Kidney epithelial cell (primary cell): ENCODE results near the gene HSD11B1L. TPM values are rescaled to one million over a fixed set of nuclear protein-coding genes. Genes with fewer than 3 reads are reported as not detected.

ENCODE experiments used
- DNase-seq: peaks from one replicate; pipeline ENCODE4 v3.0.0-alpha.2; 2010; ENCODE audit warnings: low read depth
- H3K27me3 ChIP-seq: 2 replicates; pipeline ENCODE4 v1.6.0; 2011; ENCODE audit warnings: low read length; ENCODE audit not compliant: control insufficient read depth, insufficient read depth
- H3K36me3 ChIP-seq: 2 replicates; pipeline ENCODE4 v1.5.1; 2011; ENCODE audit warnings: low read length; ENCODE audit not compliant: control insufficient read depth, insufficient read depth
- H3K4me3 ChIP-seq: 2 replicates; pipeline ENCODE4 v1.5.1; 2011; ENCODE audit warnings: low read depth, mild to moderate bottlenecking, control low read depth, low read length
- total RNA-seq: library from RNA; depleted of rRNA; stranded (reverse); fragments of >200 nt; gene quantifications from 2 replicates; pipeline ENCODE4 v1.2.3, GENCODE V29; 2015
- TF ChIP-seq, protein P1 (sequence below): IDR thresholded peaks from 2 replicates; pipeline ENCODE4 v1.5.1; 2011; ENCODE audit warnings: mild to moderate bottlenecking, moderate library complexity, low read length, control low read depth, inconsistent platforms; ENCODE audit not compliant: insufficient read depth, poor library complexity, severe bottlenecking

HSD11B1L gene
- total RNA-seq, 1 donor from 2014 or later: 7.4 TPM

DNA sequence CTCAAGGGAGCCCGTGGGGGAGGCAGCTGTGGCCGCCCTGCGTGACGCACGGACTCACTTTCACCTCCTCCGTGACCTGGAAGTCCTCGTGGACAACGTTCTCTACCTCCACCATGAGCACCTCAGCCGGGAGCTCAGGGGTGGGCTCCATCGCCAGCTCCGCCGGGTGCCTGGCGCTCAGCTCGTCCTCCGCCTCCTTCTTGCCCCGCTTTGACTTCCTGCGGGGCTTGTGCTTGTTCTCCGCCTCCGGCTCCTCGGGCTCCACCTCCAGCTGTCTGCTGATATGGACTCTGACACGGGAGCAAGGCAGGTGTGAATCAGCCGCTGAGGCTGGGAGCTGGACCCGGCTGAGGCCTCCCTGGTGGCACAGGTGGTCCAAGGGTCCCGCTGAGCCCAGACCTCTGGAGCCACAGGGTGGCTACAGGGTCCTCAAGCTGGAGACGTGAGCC, 30.9 kb downstream of the HSD11B1L start:
- H3K36me3 ChIP-seq: no peaks in the 10 kb centered on the region
- TF ChIP-seq, protein P1, sequence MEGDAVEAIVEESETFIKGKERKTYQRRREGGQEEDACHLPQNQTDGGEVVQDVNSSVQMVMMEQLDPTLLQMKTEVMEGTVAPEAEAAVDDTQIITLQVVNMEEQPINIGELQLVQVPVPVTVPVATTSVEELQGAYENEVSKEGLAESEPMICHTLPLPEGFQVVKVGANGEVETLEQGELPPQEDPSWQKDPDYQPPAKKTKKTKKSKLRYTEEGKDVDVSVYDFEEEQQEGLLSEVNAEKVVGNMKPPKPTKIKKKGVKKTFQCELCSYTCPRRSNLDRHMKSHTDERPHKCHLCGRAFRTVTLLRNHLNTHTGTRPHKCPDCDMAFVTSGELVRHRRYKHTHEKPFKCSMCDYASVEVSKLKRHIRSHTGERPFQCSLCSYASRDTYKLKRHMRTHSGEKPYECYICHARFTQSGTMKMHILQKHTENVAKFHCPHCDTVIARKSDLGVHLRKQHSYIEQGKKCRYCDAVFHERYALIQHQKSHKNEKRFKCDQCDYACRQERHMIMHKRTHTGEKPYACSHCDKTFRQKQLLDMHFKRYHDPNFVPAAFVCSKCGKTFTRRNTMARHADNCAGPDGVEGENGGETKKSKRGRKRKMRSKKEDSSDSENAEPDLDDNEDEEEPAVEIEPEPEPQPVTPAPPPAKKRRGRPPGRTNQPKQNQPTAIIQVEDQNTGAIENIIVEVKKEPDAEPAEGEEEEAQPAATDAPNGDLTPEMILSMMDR: no peak
- no peak for DNase-seq

DNA sequence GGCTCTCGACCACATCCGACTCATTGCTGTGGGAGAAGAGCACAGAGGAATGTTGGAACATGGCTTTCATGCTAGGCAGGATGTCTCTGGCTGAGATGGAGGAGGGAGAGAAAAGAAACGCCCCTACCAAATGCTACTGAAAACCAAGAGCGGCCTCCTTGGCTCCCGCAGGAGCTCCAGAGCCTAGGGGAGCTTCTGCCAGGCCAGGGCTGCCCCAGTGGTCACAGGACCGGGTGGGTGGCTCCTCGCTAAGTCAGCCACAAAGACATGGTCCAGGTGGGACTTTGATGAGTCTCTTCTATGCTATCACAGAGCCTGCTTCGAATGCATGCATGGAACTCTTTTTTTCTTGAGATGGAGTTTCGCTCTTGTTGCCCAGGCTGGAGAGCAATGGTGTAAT, 32.4 kb downstream of the HSD11B1L start:
- TF ChIP-seq, protein P1: no peak
- no peak for DNase-seq
- Histone ChIP-seq H3K27me3 (no peaks in the 10 kb centered on the region), H3K36me3 (no peaks in the 10 kb centered on the region), H3K4me3 (no peak overlapping the region)

More for the DNA sequence above, 30.9 kb downstream of the HSD11B1L start:
- H3K4me3 ChIP-seq: no peak overlapping the region
- no peaks in the 10 kb centered on the region for H3K27me3 ChIP-seq

DNA sequence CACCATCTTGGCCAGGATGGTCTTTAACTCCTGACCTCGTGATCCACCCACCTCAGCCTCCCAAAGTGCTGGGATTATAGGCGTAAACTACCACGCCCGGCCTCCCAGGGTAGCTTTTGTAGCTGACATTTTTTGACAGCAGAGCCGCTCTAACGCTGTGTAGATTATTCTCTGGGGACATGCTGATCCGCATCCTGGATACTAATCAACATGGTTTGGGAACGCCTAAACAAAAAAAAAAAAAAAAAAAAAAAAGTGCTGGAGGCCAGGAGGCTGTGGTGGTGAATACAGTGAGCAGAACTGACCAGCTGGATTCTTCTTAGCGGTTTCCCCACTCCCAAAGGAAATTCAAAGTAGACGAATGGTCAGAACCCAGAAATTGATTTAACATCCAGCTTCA, 34.0 kb downstream of the HSD11B1L start:
- Histone ChIP-seq H3K27me3 (no peaks in the 10 kb centered on the region), H3K4me3 (no peak overlapping the region), H3K36me3 (no peaks in the 10 kb centered on the region)
- TF ChIP-seq, protein P1: no peak
- no peak for DNase-seq

DNA sequence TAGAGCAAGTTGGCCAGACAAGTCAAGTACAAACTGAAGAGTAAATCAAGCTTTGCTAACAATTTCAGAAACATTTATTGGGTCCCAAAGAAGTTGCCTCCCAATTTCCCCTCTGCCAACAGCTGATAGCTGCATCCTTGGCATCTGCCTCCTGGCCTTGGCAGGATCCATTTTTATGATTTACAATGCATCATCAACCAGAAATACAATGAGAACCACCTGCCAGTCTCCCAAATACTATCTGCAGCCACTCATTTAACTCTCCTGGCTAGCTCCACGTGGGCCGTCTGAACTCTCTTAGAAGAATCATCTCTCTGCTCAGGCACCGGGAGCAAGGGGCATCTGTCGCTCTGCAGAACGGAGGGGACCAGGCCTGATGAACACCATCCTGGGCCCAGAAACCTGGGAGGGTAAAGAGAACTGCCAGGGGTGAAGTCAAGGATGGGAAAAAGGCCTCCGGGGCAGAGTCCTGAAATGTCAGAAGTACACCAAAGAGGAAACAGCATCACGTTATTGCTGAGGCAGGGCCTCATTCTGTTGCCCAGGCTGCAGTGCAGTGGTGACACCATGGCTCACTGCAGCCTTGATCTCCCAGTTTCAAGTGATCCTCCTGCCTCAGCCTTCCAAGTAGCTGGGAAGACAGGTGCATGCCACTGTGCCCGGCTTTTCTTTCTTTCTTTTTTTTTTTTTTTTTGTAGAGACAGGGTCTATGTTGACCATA, 36.5 kb downstream of the HSD11B1L start:
- TF ChIP-seq, protein P1: no peak
- H3K36me3 ChIP-seq: no peaks in the 10 kb centered on the region
- no peak overlapping the region for H3K4me3 ChIP-seq
- H3K27me3 ChIP-seq: no peaks in the 10 kb centered on the region
- no peak for DNase-seq

DNA sequence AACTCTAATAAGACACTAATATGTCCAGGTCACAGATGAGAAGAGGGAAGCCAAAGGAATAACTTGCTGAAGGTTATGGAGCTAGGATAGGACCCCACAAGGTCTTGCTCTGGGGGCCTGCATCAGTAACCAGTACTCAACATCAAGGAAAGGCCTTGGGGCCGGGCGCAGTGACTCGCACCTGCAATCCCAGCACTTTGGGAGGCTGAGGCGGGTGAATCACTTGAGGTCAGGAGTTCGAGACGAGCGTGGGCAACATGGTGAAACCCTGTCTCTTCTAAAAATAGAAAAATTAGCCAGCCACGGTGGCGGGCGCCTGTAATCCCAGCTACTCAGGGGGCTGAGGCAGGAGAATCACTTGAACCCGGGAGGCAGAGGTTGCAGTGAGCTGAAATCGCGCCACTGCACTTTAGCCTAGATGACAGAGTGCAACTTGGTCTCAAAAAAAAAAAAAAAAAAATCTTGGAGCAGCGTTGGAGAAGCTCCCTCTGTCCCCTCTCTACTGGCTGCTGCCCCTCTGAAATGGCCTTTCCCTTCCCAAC, 37.3 kb downstream of the HSD11B1L start:
- TF ChIP-seq, protein P1: no peak
- Histone ChIP-seq H3K36me3 (no peaks in the 10 kb centered on the region), H3K27me3 (no peaks in the 10 kb centered on the region), H3K4me3 (peak overlapping the region; percentile 88)
- no peak for DNase-seq
